NT2/D1 (cell line): ENCODE measurements around the gene TDRD9.

Experiments
- DNase-seq: peaks from one replicate; pipeline ENCODE4 v3.0.0-alpha.2; 2011; ENCODE audit warnings: low read depth, low spot score
- H3K27me3 ChIP-seq: 2 replicates; pipeline ENCODE4 v1.6.0; 2011; ENCODE audit warnings: mild to moderate bottlenecking; ENCODE audit not compliant: insufficient read length, insufficient read depth
- H3K36me3 ChIP-seq: 2 replicates; pipeline ENCODE4 v1.6.1; 2011; ENCODE audit warnings: mild to moderate bottlenecking, low read length, mixed read lengths; ENCODE audit not compliant: insufficient read depth, insufficient read length
- H3K4me1 ChIP-seq: 2 replicates; pipeline ENCODE4 v1.5.1; 2011; ENCODE audit not compliant: insufficient read depth, insufficient read length
- H3K4me3 ChIP-seq: 2 replicates; pipeline ENCODE4 v1.5.1; 2011; ENCODE audit warnings: low read depth; ENCODE audit not compliant: insufficient read length
- H3K9ac ChIP-seq: 2 replicates; pipeline ENCODE4 v1.6.0; 2011; ENCODE audit warnings: low read depth; ENCODE audit not compliant: insufficient read length
- H3K9me3 ChIP-seq: 2 replicates; pipeline ENCODE4 v1.5.1; 2011; ENCODE audit warnings: mild to moderate bottlenecking, low read length; ENCODE audit not compliant: insufficient read depth
- SUZ12 ChIP-seq: IDR thresholded peaks from 2 replicates; pipeline ENCODE4 v1.6.1; 2011; ENCODE audit not compliant: insufficient read length, insufficient read depth; ENCODE audit errors: extremely low read depth
- YY1 ChIP-seq: IDR thresholded peaks from 2 replicates; pipeline ENCODE4 v1.6.1; 2011; ENCODE audit not compliant: insufficient read length, insufficient read depth
- ZNF274 ChIP-seq: IDR thresholded peaks from 2 replicates; pipeline ENCODE4 v1.6.1; 2011; ENCODE audit warnings: mild to moderate bottlenecking, low read depth, low read length

TDRD9 gene

GRCh38 chr14:104082807-104083206, 154.6 kb downstream of the TDRD9 start:
- DNase-seq, result no peak
- Histone ChIP-seq H3K27me3 (peaks cover 10% of the 10 kb centered on the region), H3K36me3 (no peaks in the 10 kb centered on the region), H3K4me1 (no peaks in the 10 kb centered on the region), H3K9ac (peak overlapping the region; percentile 10), H3K9me3 (no peaks in the 10 kb centered on the region), H3K4me3 (no peak overlapping the region)
- TF ChIP-seq YY1 (no peak), SUZ12 (no peak), ZNF274 (no peak)

GRCh38 chr14:104084251-104085002, 156.2 kb downstream of the TDRD9 start:
- no peak for DNase-seq
- peaks cover 10% of the 10 kb centered on the region for H3K27me3 ChIP-seq
- H3K9me3 ChIP-seq, result no peaks in the 10 kb centered on the region
- H3K9ac ChIP-seq, result peak overlapping the region; percentile 2
- no peak overlapping the region for H3K4me3 ChIP-seq
- no peaks in the 10 kb centered on the region for H3K36me3 ChIP-seq
- no peaks in the 10 kb centered on the region for H3K4me1 ChIP-seq
- TF ChIP-seq YY1 (no peak), SUZ12 (no peak), ZNF274 (no peak)

GRCh38 chr14:104085032-104085888, 157.0 kb downstream of the TDRD9 start, which contains the start of gene ASPG:
Gene ASPG, plus strand, starts transcription at chr14:104085700. Its CDS starts 71 bp downstream, at chr14:104085771.
- Histone ChIP-seq H3K27me3 (peaks cover 10% of the 10 kb centered on the region), H3K36me3 (no peaks in the 10 kb centered on the region), H3K4me3 (peak within 1 kb of the TSS; percentile 40), H3K9ac (peak within 1 kb of the TSS; percentile 56), H3K9me3 (no peaks in the 10 kb centered on the region; the same call in 1 of the 2 replicates), H3K4me1 (no peaks in the 10 kb centered on the region)
- TF ChIP-seq ZNF274 (no peak), SUZ12 (no peak), YY1 (no peak)
- no peak for DNase-seq

- TF ChIP-seq ZNF274, result no peak
- no peak for TF ChIP-seq SUZ12
- no peak for TF ChIP-seq YY1
- H3K4me3 ChIP-seq, result peak overlapping the region; percentile 40
- no peak for DNase-seq
Observed at GRCh38 chr14:104085889-104086201, 157.6 kb downstream of the TDRD9 start.

GRCh38 chr14:104086210-104086660, 158.0 kb downstream of the TDRD9 start:
- no peak for DNase-seq
- peak overlapping the region; percentile 56 for H3K9ac ChIP-seq
- H3K9me3 ChIP-seq, result no peaks in the 10 kb centered on the region; the same call in 1 of the 2 replicates
- H3K36me3 ChIP-seq, result no peaks in the 10 kb centered on the region
- H3K4me1 ChIP-seq, result peaks cover 4% of the 10 kb centered on the region
- H3K27me3 ChIP-seq, result peaks cover 10% of the 10 kb centered on the region
- TF ChIP-seq SUZ12 (no peak), ZNF274 (no peak), YY1 (no peak)
- peak overlapping the region; percentile 40 for H3K4me3 ChIP-seq

More at GRCh38 chr14:104085889-104086201, 157.6 kb downstream of the TDRD9 start:
- H3K9ac ChIP-seq, result peak overlapping the region; percentile 56
- no peaks in the 10 kb centered on the region; the same call in 1 of the 2 replicates for H3K9me3 ChIP-seq
- no peaks in the 10 kb centered on the region for H3K36me3 ChIP-seq
- no peaks in the 10 kb centered on the region for H3K4me1 ChIP-seq
- peaks cover 10% of the 10 kb centered on the region for H3K27me3 ChIP-seq

- no peak for DNase-seq
- Histone ChIP-seq H3K9me3 (no peaks in the 10 kb centered on the region; the same call in 1 of the 2 replicates), H3K4me3 (no peak overlapping the region), H3K9ac (no peak overlapping the region), H3K4me1 (peaks cover 8% of the 10 kb centered on the region), H3K36me3 (no peaks in the 10 kb centered on the region), H3K27me3 (peaks cover 10% of the 10 kb centered on the region)
- TF ChIP-seq SUZ12 (no peak), YY1 (no peak), ZNF274 (no peak)
Observed at GRCh38 chr14:104086661-104087461, 158.6 kb downstream of the TDRD9 start.
